ENCODE results near the gene SEPSECS.

The SEPSECS gene

DNA sequence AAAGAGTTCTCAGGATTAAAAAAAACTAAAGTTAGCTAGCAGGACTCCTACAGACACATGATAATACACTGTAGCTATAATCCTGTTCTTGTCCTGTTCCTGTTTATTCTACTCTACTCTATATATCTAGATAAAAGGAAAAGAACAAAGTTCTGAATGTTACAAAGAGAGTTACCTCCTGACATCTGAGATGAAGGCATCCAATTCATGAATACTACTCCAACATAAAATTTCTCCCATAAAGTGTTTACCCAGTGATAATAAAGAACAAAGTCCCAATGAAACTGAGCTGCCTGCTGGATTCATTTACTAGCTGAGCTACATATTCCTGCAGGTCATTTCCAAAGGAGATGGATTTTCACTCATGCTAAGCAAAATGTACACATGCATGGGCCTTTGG lies 27.1 kb downstream of the SEPSECS start:
- Mint-ChIP-seq H3K9me3 (peaks cover 3 to 8% of the 10 kb centered on the region in 2 donors), H3K4me1 (peaks cover 9 to 25% of the 10 kb centered on the region in 2 donors), H3K36me3 (peaks cover 37 to 47% of the 10 kb centered on the region in 2 donors), H3K27me3 (no peaks in the 10 kb centered on the region), H3K4me3 (no peak overlapping the region), H3K27ac (no peak overlapping the region)
- ATAC-seq (replicated peaks), result no peak
- no peak for DNase-seq

DNA sequence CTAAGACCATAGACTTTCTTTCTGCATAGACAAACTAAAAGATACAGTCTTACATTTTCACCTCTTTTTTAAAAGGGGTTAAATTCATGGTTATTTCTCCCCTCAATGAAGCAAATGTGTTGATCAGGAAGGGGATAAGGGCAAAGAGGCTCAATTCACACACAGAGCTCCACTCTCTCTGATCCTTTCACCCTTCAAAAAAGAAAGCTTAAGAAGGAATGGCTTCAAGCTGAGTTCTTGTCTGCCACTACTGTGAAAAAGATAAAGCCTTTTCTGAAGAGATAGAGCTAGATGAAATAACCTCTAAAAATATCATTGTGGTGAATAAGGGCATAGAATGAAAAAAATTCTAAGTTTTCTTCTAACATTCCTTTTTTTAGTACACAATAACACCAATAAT lies 28.3 kb downstream of the SEPSECS start:
- H3K9me3 Mint-ChIP-seq, result peaks cover 3% of the 10 kb centered on the region in 2 donors
- ATAC-seq (replicated peaks) (no peak), DNase-seq (no peak)
- no peak overlapping the region for H3K4me3 Mint-ChIP-seq
- H3K27me3 Mint-ChIP-seq, result no peaks in the 10 kb centered on the region
- peaks cover 11 to 26% of the 10 kb centered on the region in 2 donors for H3K4me1 Mint-ChIP-seq
- H3K36me3 Mint-ChIP-seq, result peaks cover 32 to 45% of the 10 kb centered on the region in 2 donors
- H3K27ac Mint-ChIP-seq, result no peak overlapping the region

DNA sequence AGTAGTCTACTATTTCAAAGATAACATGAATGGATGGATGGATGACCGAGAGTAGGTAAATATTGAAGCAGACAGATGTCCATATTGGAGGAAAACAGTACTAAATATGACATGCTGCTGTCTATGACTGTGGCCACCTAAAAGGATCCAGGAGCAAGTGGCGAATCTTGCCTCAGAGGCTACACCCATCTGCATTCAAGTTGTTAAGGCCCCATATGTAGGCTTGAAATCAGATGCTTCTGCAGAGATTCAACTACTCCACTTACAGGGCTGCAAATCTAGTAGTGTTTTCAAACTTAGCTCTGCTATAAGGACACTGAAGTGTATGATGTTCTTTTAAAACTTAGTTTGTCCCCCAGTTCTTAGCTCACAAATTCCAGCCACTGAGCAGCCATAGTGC lies 28.9 kb downstream of the SEPSECS start:
- peaks cover 28 to 41% of the 10 kb centered on the region in 2 donors for H3K36me3 Mint-ChIP-seq
- no peaks in the 10 kb centered on the region for H3K27me3 Mint-ChIP-seq
- no peak for ATAC-seq (replicated peaks)
- no peak for DNase-seq
- H3K4me3 Mint-ChIP-seq, result no peak overlapping the region
- H3K9me3 Mint-ChIP-seq, result peaks cover 0 to 3% of the 10 kb centered on the region in 2 donors
- H3K4me1 Mint-ChIP-seq, result peaks cover 11 to 23% of the 10 kb centered on the region in 2 donors
- H3K27ac Mint-ChIP-seq, result no peak overlapping the region

GRCh38 chr4:25129917-25130316 lies 30.3 kb downstream of the SEPSECS start:
- H3K36me3 Mint-ChIP-seq, result peaks cover 16 to 34% of the 10 kb centered on the region in 2 donors
- no peaks in the 10 kb centered on the region for H3K27me3 Mint-ChIP-seq

DNA sequence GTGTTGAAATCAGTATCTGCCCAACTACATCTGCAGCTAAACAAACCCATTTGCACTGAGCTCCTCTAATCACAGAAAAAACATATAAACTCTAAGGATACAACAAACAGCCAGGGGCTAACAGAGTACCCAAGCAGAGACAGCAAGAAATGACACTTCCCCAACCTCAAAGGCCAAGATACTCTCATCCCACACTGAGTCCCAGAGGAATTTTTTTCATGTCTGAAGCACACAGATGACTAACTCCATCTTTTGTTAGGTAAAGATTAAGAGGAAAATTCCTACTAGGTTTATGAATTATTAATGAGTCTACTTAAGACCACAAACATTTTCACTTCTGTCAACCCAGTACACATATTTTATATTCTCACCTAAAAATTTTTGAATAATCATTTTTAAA lies 31.6 kb downstream of the SEPSECS start:
- no peaks in the 10 kb centered on the region for H3K9me3 Mint-ChIP-seq
- peak overlapping the region in 1 of 2 donors; percentile 7 for H3K4me3 Mint-ChIP-seq
- DNase-seq (no peak), ATAC-seq (replicated peaks) (peak; percentile 52 to 64)
- H3K27ac Mint-ChIP-seq, result no peak overlapping the region
- H3K27me3 Mint-ChIP-seq, result no peaks in the 10 kb centered on the region
- peaks cover 15 to 39% of the 10 kb centered on the region in 2 donors for H3K36me3 Mint-ChIP-seq
- H3K4me1 Mint-ChIP-seq, result peaks cover 7 to 23% of the 10 kb centered on the region in 2 donors

More at GRCh38 chr4:25129917-25130316, 30.3 kb downstream of the SEPSECS start:
- ATAC-seq (replicated peaks) (no peak), DNase-seq (no peak)
- Mint-ChIP-seq H3K4me3 (no peak overlapping the region), H3K9me3 (peaks cover 0 to 2% of the 10 kb centered on the region in 2 donors), H3K27ac (no peak overlapping the region), H3K4me1 (peaks cover 8 to 18% of the 10 kb centered on the region in 2 donors)

GRCh38 chr4:25123236-25123635 lies 37.0 kb downstream of the SEPSECS start:
- no peak overlapping the region for H3K4me3 Mint-ChIP-seq
- peaks cover 15 to 35% of the 10 kb centered on the region in 2 donors for H3K36me3 Mint-ChIP-seq
- H3K27ac Mint-ChIP-seq, result no peak overlapping the region
- H3K9me3 Mint-ChIP-seq, result no peaks in the 10 kb centered on the region
- ATAC-seq (replicated peaks) (peak; percentile 77 to 82), DNase-seq (no peak)
- peaks cover 4 to 18% of the 10 kb centered on the region in 2 donors for H3K4me1 Mint-ChIP-seq
- no peaks in the 10 kb centered on the region for H3K27me3 Mint-ChIP-seq

DNA sequence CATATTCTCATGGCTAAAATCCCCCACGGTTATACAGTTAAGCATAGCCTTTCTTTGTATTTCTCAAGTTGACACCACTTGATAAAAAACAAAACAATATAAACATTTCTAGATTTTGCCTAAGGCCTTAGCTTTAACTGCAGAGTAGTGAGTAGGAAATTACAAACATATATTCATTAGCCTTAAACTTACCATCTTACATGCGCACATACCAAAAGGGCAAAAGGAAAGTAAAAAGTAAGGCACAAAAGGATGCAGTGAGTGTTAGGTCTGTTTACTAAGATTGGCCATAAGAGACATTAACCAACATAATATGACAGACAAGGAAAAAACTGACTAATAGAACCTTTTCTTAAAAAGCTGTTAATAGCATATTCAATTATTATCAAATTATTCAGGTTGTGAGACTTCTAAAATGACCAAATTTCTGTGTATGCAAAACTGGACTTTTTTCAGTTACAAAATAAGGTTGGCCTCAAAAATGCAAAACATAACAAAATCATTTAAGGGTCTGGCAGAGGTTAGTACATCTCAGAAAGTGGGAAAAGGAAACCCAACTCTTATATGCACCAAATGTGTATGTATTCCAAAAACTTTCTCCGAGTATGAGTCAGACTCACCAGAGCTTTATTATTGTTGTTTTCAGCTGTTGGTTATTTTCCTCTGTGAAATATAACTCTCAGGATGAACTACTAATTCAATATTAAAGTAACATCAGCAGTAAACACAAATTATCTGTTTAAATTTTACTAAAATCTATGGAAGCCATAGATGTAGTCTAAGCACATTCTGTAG lies 39.9 kb downstream of the SEPSECS start:
- no peak for DNase-seq
- H3K27ac Mint-ChIP-seq, result no peak overlapping the region
- ATAC-seq (replicated peaks), result no peak
- H3K4me1 Mint-ChIP-seq, result peaks cover 0 to 11% of the 10 kb centered on the region in 2 donors
- H3K4me3 Mint-ChIP-seq, result no peak overlapping the region
- H3K27me3 Mint-ChIP-seq, result no peaks in the 10 kb centered on the region
- peaks cover 11 to 30% of the 10 kb centered on the region in 2 donors for H3K36me3 Mint-ChIP-seq
- no peaks in the 10 kb centered on the region for H3K9me3 Mint-ChIP-seq

GRCh38 chr4:25117716-25118472 lies 42.4 kb downstream of the SEPSECS start:
- Mint-ChIP-seq H3K27me3 (no peaks in the 10 kb centered on the region), H3K4me3 (no peak overlapping the region), H3K9me3 (no peaks in the 10 kb centered on the region), H3K27ac (no peak overlapping the region), H3K36me3 (peaks cover 9 to 14% of the 10 kb centered on the region in 2 donors), H3K4me1 (no peaks in the 10 kb centered on the region)
- ATAC-seq (replicated peaks) (no peak), DNase-seq (no peak)

DNA sequence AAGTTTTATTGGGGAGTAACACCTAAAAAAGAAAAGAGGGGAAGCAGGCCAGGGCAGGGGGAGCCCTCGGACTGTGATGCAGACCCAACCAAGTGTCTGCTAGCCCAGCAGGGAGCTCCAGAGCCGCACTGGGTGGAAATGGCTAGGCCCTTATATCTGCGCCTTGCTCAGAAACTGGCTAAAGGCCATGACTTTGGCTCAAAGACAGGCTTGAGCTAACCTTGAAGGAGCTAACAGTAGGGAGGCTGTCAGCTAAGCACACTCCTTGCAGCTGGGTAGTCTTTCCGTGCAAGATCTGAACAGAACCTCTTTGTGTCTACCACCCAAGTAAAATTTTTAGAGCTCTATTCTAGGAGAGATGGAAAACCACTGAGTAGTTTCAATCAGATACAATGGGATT lies 43.0 kb downstream of the SEPSECS start:
- Mint-ChIP-seq H3K4me3 (no peak overlapping the region), H3K4me1 (no peaks in the 10 kb centered on the region), H3K27ac (no peak overlapping the region), H3K27me3 (no peaks in the 10 kb centered on the region), H3K9me3 (no peaks in the 10 kb centered on the region), H3K36me3 (peaks cover 9 to 14% of the 10 kb centered on the region in 2 donors)
- no peak for ATAC-seq (replicated peaks)
- DNase-seq, result no peak

DNA sequence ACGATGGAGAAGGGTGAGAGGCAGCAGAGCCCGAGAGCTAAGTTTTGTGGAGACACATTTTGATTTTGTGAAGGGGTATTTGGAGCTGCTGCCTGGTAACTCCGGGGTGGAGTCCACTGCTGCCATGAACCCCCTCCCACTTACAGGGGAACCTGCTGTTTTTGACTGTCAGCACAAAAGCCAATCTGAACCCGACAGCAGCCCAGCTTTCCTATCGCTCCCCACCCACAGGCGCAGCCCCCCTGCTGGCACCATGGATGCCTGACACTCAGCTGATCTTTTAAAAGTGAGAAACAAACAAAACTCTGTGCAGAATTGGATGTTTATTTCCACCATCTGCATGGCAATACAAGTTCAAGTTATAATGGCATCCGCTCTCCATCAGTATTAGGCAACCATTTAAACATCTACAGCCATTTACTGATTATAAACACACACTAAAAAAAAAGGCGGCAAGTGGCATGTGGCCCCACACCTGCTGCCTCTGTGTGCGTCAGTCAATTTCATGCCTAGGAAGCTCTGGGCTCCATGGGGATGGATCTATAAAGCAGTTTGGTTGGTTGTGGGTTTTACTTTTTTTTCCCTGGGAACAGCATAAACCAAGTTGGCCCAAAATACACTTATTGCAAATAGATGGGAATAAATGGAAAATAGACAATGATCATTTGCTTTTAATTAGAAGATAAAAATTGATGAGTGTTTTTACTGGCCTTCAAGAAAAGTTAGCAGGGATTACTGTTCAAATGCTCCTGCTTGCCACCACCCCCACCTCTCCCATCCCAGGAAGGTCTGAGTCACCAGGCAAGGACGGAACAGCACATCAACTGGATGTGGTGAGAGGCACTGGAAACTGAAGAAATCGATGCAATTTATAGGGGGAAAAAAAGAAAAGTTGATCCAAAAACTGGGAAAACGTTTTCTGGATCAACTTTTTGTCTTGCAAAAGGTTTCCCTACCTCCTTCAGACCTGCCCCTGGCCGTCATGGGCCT lies 46.0 kb downstream of the SEPSECS start:
- Mint-ChIP-seq H3K27ac (no peak overlapping the region), H3K4me1 (no peaks in the 10 kb centered on the region), H3K4me3 (no peak overlapping the region), H3K36me3 (peaks cover 12 to 19% of the 10 kb centered on the region in 2 donors), H3K9me3 (no peaks in the 10 kb centered on the region), H3K27me3 (no peaks in the 10 kb centered on the region)
- ATAC-seq (replicated peaks) (no peak), DNase-seq (no peak)

DNA sequence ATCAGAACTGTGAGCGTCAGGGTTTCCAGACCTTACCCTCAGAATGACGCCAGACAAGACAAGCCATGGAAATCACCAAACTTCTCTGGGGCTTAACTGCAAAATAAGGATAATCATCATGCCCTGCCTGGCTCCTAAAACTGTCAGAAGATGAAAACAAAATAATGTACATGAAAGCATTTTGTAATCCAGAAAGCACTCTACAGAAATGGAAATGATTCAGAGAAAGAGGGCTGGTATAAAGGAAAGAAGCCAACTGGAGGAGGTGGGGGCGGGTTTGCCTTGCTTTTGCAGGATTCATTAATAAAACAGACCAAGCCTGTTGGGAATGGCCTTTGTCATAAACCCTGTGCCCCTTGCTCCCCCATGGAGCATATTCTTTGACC lies 47.3 kb downstream of the SEPSECS start:
- DNase-seq (no peak), ATAC-seq (replicated peaks) (no peak)
- no peaks in the 10 kb centered on the region for H3K9me3 Mint-ChIP-seq
- H3K27ac Mint-ChIP-seq, result no peak overlapping the region
- H3K4me3 Mint-ChIP-seq, result no peak overlapping the region
- H3K36me3 Mint-ChIP-seq, result peaks cover 9 to 14% of the 10 kb centered on the region in 2 donors
- H3K4me1 Mint-ChIP-seq, result no peaks in the 10 kb centered on the region
- no peaks in the 10 kb centered on the region for H3K27me3 Mint-ChIP-seq

- DNase-seq (no peak), ATAC-seq (replicated peaks) (no peak)
- Mint-ChIP-seq H3K27ac (no peak overlapping the region), H3K27me3 (no peaks in the 10 kb centered on the region), H3K9me3 (no peaks in the 10 kb centered on the region), H3K4me1 (no peaks in the 10 kb centered on the region), H3K36me3 (peaks cover 8 to 13% of the 10 kb centered on the region in 2 donors), H3K4me3 (no peak overlapping the region)
Observed at GRCh38 chr4:25112366-25112994, 47.8 kb downstream of the SEPSECS start.

- H3K4me3 Mint-ChIP-seq, result no peak overlapping the region
- DNase-seq (no peak), ATAC-seq (replicated peaks) (no peak)
- no peaks in the 10 kb centered on the region for H3K4me1 Mint-ChIP-seq
- H3K9me3 Mint-ChIP-seq, result no peaks in the 10 kb centered on the region
- H3K36me3 Mint-ChIP-seq, result peaks cover 8 to 9% of the 10 kb centered on the region in 2 donors
- H3K27ac Mint-ChIP-seq, result no peak overlapping the region
- no peaks in the 10 kb centered on the region for H3K27me3 Mint-ChIP-seq
Observed at GRCh38 chr4:25111648-25112196, 48.5 kb downstream of the SEPSECS start.
